ENCODE data around the gene TXNIP. TPM values are rescaled to one million over a fixed set of nuclear protein-coding genes. Genes with fewer than 3 reads are reported as not detected.

Gene TXNIP, protein sequence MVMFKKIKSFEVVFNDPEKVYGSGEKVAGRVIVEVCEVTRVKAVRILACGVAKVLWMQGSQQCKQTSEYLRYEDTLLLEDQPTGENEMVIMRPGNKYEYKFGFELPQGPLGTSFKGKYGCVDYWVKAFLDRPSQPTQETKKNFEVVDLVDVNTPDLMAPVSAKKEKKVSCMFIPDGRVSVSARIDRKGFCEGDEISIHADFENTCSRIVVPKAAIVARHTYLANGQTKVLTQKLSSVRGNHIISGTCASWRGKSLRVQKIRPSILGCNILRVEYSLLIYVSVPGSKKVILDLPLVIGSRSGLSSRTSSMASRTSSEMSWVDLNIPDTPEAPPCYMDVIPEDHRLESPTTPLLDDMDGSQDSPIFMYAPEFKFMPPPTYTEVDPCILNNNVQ
- total RNA-seq (ENCODE audit: low replicate concordance), result 177 and 213 TPM in 2 replicates

DNA sequence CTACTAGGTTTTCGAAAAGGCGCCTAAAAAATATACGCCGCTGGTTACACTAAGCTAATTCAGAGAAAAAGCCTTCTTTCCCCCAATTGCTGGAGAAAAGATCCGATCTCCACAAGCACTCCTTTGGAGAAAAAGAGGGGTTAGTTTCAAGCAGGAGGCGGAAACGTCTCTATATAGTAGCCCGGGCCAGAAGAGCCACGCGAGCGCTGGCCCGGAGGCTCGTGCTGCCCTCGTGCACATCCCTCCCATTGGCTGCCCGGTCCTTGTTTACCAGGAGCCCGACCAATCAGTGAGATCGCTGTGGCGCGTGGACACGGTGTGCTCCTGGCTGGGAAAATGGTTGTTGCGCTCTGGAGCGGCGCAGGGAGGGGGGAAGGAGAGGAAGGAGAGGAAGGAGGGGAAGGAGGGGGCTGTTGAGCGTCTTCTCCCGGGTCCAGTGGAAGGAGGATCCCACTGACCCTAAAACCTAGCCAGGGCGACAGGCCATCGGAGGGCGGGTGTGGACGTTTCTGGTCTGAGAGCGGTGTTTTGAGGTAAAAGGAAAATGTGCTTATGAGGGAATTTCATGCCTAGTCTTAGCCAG, at the start of gene TXNIP:
TXNIP (minus strand) TSS at position 147 of the 583 bp plus-strand sequence. CDS start 313 bp downstream, outside the sequence.
- DNase-seq (ENCODE audit: low spot score), result peak; percentile 98
- peaks cover 8% of the 10 kb centered on the region for H3K27me3 Mint-ChIP-seq (ENCODE audit: insufficient read depth, low read depth)
- H3K4me1 Mint-ChIP-seq, result peaks cover 68% of the 10 kb centered on the region
- Histone ChIP-seq H3K4me2 (peak within 1 kb of the TSS; percentile 94), H3K9me3 (ENCODE audit: low read depth) (no peaks in the 10 kb centered on the region), H3F3A (ENCODE audit: low read depth) (peaks cover 34% of the 10 kb centered on the region), H3K4me1 (peaks cover 44% of the 10 kb centered on the region), H3K36me3 (peaks cover 17% of the 10 kb centered on the region), H3K79me2 (ENCODE audit: low read depth) (peaks cover 22% of the 10 kb centered on the region), H3K27me3 (peaks cover 19% of the 10 kb centered on the region), H4K20me1 (ENCODE audit: low read depth) (peaks cover 46% of the 10 kb centered on the region), H3K4me3 (peak within 1 kb of the TSS; percentile 85), H3K9ac (peak within 1 kb of the TSS; percentile 70), H2AFZ (replicated peaks) (peak within 1 kb of the TSS; percentile 35), H3K27ac (no peak within 1 kb of the TSS)
- H3K27ac Mint-ChIP-seq, result peak within 1 kb of the TSS; percentile 89
- peak within 1 kb of the TSS; percentile 98 for H3K4me3 Mint-ChIP-seq
- TF ChIP-seq EZH2phosphoT487 (IDR thresholded peaks at IDR 0.05) (no peak), EZH2 (IDR thresholded peaks at IDR 0.05) (no peak)
- TF ChIP-seq, protein P1, sequence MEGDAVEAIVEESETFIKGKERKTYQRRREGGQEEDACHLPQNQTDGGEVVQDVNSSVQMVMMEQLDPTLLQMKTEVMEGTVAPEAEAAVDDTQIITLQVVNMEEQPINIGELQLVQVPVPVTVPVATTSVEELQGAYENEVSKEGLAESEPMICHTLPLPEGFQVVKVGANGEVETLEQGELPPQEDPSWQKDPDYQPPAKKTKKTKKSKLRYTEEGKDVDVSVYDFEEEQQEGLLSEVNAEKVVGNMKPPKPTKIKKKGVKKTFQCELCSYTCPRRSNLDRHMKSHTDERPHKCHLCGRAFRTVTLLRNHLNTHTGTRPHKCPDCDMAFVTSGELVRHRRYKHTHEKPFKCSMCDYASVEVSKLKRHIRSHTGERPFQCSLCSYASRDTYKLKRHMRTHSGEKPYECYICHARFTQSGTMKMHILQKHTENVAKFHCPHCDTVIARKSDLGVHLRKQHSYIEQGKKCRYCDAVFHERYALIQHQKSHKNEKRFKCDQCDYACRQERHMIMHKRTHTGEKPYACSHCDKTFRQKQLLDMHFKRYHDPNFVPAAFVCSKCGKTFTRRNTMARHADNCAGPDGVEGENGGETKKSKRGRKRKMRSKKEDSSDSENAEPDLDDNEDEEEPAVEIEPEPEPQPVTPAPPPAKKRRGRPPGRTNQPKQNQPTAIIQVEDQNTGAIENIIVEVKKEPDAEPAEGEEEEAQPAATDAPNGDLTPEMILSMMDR (IDR thresholded peaks at IDR 0.05), result no peak
- peaks cover 41% of the 10 kb centered on the region for H3K36me3 Mint-ChIP-seq
- peaks cover 2% of the 10 kb centered on the region for H3K9me3 Mint-ChIP-seq

DNA sequence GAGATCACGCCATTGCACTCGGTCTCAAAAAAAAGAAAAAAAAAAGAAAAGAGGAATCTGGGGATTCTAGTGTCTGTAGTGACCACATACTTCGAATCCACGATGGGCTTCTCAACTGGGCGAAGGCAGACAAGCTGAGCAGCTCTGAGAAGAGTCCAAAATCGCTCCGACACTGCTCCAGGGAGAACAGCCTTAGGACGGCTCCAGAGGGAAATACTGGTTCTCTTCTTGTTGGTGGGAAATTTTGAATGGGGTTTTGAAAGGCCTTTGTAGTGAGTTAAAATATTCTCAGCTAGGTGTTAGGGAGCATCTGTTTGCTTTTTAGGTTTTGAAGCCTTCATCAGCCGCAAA, 43.4 kb upstream of the TXNIP start:
- Histone ChIP-seq H3K27ac (no peak overlapping the region), H3K27me3 (no peaks in the 10 kb centered on the region), H3K9me3 (ENCODE audit: low read depth) (no peaks in the 10 kb centered on the region), H2AFZ (replicated peaks) (no peak overlapping the region), H3F3A (ENCODE audit: low read depth) (peaks cover 43% of the 10 kb centered on the region), H3K4me3 (peak overlapping the region; percentile 84), H3K4me1 (no peaks in the 10 kb centered on the region), H3K4me2 (no peak overlapping the region), H3K9ac (no peak overlapping the region), H3K79me2 (ENCODE audit: low read depth) (no peaks in the 10 kb centered on the region), H3K36me3 (no peaks in the 10 kb centered on the region), H4K20me1 (ENCODE audit: low read depth) (no peaks in the 10 kb centered on the region)
- peaks cover 27% of the 10 kb centered on the region for H3K9me3 Mint-ChIP-seq
- H3K27ac Mint-ChIP-seq, result no peak overlapping the region
- no peak for DNase-seq (ENCODE audit: low spot score)
- H3K4me3 Mint-ChIP-seq, result peak overlapping the region; percentile 98
- H3K27me3 Mint-ChIP-seq (ENCODE audit: insufficient read depth, low read depth), result peaks cover 46% of the 10 kb centered on the region
- TF ChIP-seq, protein P1 (IDR thresholded peaks at IDR 0.05), result no peak
- TF ChIP-seq EZH2 (IDR thresholded peaks at IDR 0.05), result no peak
- TF ChIP-seq EZH2phosphoT487 (IDR thresholded peaks at IDR 0.05), result no peak
- H3K36me3 Mint-ChIP-seq, result peaks cover 12% of the 10 kb centered on the region
- H3K4me1 Mint-ChIP-seq, result peaks cover 28% of the 10 kb centered on the region

DNA sequence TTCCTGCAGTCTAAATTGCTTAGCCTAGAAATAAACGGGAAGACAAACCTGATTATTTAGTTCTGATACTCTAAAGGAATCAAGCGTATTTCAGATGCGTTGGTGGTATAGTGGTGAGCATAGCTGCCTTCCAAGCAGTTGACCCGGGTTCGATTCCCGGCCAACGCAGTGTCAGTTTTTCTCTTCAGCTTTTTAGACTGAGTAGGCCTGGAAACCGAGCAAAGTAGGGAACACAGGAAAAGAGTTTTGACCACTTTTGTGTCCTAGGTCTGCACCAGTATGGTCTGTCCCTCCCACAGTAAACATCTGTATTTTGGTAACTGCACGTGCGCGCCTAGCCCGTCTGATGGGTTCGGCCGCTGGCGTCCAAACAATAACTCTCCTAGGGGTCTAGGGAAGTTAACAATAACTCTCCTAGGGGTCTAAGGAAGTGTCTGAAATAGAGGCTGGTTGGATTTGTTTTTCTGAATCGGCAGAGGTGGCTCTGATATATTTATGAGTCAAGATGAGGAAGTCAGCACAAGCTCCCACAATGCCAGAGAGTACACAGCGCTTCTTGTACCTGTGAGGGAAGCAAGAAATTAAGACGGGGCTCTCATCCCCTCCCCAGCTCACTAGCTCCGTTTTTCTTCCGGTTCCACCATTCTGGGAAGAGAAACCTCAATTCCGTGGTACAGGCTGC, 40.7 kb upstream of the TXNIP start:
- H3K9me3 ChIP-seq (ENCODE audit: low read depth), result no peaks in the 10 kb centered on the region
- peak overlapping the region; percentile 98 for H3K27ac Mint-ChIP-seq
- H3K4me3 Mint-ChIP-seq, result peak overlapping the region; percentile 98
- peaks cover 12% of the 10 kb centered on the region for H3K36me3 Mint-ChIP-seq
- H3K4me2 ChIP-seq, result peak overlapping the region; percentile 78
- TF ChIP-seq, protein P1 (IDR thresholded peaks at IDR 0.05), result no peak
- TF ChIP-seq EZH2phosphoT487 (IDR thresholded peaks at IDR 0.05) (no peak), EZH2 (IDR thresholded peaks at IDR 0.05) (no peak)
- H3K9ac ChIP-seq, result peak overlapping the region; percentile 24
- peaks cover 27% of the 10 kb centered on the region for H3K9me3 Mint-ChIP-seq
- no peaks in the 10 kb centered on the region for H4K20me1 ChIP-seq (ENCODE audit: low read depth)
- peaks cover 51% of the 10 kb centered on the region for H3K27me3 Mint-ChIP-seq (ENCODE audit: insufficient read depth, low read depth)
- H3K4me3 ChIP-seq, result peak overlapping the region; percentile 84
- peak overlapping the region; percentile 96 for H2AFZ ChIP-seq (replicated peaks)
- no peak overlapping the region for H3K27ac ChIP-seq
- H3K36me3 ChIP-seq, result no peaks in the 10 kb centered on the region
- H3K79me2 ChIP-seq (ENCODE audit: low read depth), result no peaks in the 10 kb centered on the region
- peak; percentile 83 for DNase-seq (ENCODE audit: low spot score)
- H3K4me1 ChIP-seq, result no peaks in the 10 kb centered on the region
- H3F3A ChIP-seq (ENCODE audit: low read depth), result peaks cover 46% of the 10 kb centered on the region
- H3K4me1 Mint-ChIP-seq, result peaks cover 31% of the 10 kb centered on the region
- no peaks in the 10 kb centered on the region for H3K27me3 ChIP-seq

All from neural progenitor cell (in vitro differentiated cells).